ENCODE measurements around the gene VIPR2. TPM values are rescaled to one million over a fixed set of nuclear protein-coding genes. Genes with fewer than 3 reads are reported as not detected.

Gene VIPR2
- polyA plus RNA-seq, 3 donors: not detected

- H3K9me3 ChIP-seq (replicated peaks in 1 of 2; ENCODE audit: control insufficient read depth in 1 of 2, insufficient read depth in 1 of 2, low read length in 2 of 2): no peaks in the 10 kb centered on the region
- no peak overlapping the region for H3K9ac ChIP-seq (ENCODE audit: insufficient read depth, low read length, poor library complexity, severe bottlenecking)
- DNase-seq: no peak
- no peaks in the 10 kb centered on the region for H3K79me2 ChIP-seq (ENCODE audit: insufficient read depth, low read length)
- H3K36me3 ChIP-seq (replicated peaks in 1 of 2; ENCODE audit: control insufficient read depth in 1 of 2, insufficient read depth in 2 of 2, low read length in 2 of 2): no peaks in the 10 kb centered on the region
- H3K27me3 Mint-ChIP-seq (ENCODE audit: low read depth in 3 of 3): peaks cover 0 to 4% (median 2%) of the 10 kb centered on the region in 3 donors
- H3K36me3 Mint-ChIP-seq: no peaks in the 10 kb centered on the region
- H3K4me2 ChIP-seq (replicated peaks; ENCODE audit: extremely low read depth, low read length, poor library complexity, severe bottlenecking): no peak overlapping the region
- no peak for TF ChIP-seq CTCF (IDR thresholded peaks at IDR 0.05)
- intact Hi-C loops (cut with micrococcal nuclease): no loop called here
- H3K4me3 Mint-ChIP-seq: no peak overlapping the region
- WGBS (ENCODE audit: insufficient coverage): 97% methylated on average over 9 of the region's 14 CpGs
- H3K27ac ChIP-seq (ENCODE audit: low read depth in 1 of 2, low read length in 2 of 2): no peak overlapping the region
- no peak overlapping the region for H3K4me3 ChIP-seq (replicated peaks in 1 of 3; ENCODE audit: low read depth in 2 of 3, low read length in 3 of 3)
- no peak overlapping the region for H2AFZ ChIP-seq (ENCODE audit: insufficient read depth, low read depth, low read length, poor library complexity, severe bottlenecking)
- no peaks in the 10 kb centered on the region for H3K4me1 ChIP-seq (ENCODE audit: control insufficient read depth in 1 of 2, insufficient read depth in 2 of 2, low read length in 2 of 2)
- no peaks in the 10 kb centered on the region for H3K27me3 ChIP-seq (ENCODE audit: control insufficient read depth in 2 of 2, insufficient read depth in 2 of 2, low read length in 2 of 2)
- H3K9me3 Mint-ChIP-seq: peaks cover 0 to under 1% (median 0%) of the 10 kb centered on the region in 7 donors
- peaks cover 2% of the 10 kb centered on the region for H3K4me1 Mint-ChIP-seq
- H3K27ac Mint-ChIP-seq: no peak overlapping the region
- no peaks in the 10 kb centered on the region for H4K20me1 ChIP-seq (ENCODE audit: insufficient read depth, low read length)
Measured at GRCh38 chr7:159068893-159069448, 75.7 kb downstream of the VIPR2 start.

DNA sequence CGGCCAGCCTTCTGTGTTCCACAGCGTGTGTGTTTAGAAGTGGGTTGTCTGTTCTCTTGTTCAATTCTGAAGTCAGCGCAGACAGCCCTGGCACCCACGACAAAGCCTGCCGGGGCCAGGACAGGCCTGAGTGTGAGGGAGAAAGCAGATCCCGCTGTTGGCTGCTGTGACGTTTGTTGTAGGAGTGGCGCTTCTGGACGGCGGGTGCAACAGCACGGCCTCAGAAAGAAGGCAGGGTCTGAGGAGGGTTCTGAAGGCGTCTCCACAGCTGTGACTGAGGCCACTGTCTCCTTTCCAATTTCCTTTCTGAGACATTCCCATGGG is 76.2 kb downstream of the VIPR2 start:
- peaks cover 0 to 3% (median 0%) of the 10 kb centered on the region in 7 donors for H3K9me3 Mint-ChIP-seq
- H3K27ac Mint-ChIP-seq: no peak overlapping the region
- H3K36me3 ChIP-seq (replicated peaks in 1 of 2; ENCODE audit: control insufficient read depth in 1 of 2, insufficient read depth in 2 of 2, low read length in 2 of 2): no peaks in the 10 kb centered on the region
- H3K27me3 Mint-ChIP-seq (ENCODE audit: low read depth in 3 of 3): peaks cover 0 to 4% (median 2%) of the 10 kb centered on the region in 3 donors
- no peak overlapping the region for H3K9ac ChIP-seq (ENCODE audit: insufficient read depth, low read length, poor library complexity, severe bottlenecking)
- no peak overlapping the region for H2AFZ ChIP-seq (ENCODE audit: insufficient read depth, low read depth, low read length, poor library complexity, severe bottlenecking)
- DNase-seq: no peak
- H3K27me3 ChIP-seq (ENCODE audit: control insufficient read depth in 2 of 2, insufficient read depth in 2 of 2, low read length in 2 of 2): no peaks in the 10 kb centered on the region
- H3K27ac ChIP-seq (ENCODE audit: low read depth in 1 of 2, low read length in 2 of 2): no peak overlapping the region
- H3K4me3 Mint-ChIP-seq: no peak overlapping the region
- no peak for TF ChIP-seq CTCF (IDR thresholded peaks at IDR 0.05)
- no peaks in the 10 kb centered on the region for H3K36me3 Mint-ChIP-seq
- H3K4me3 ChIP-seq (replicated peaks in 1 of 3; ENCODE audit: low read depth in 2 of 3, low read length in 3 of 3): no peak overlapping the region
- intact Hi-C loops (cut with micrococcal nuclease): no loop called here
- no peaks in the 10 kb centered on the region for H3K9me3 ChIP-seq (replicated peaks in 1 of 2; ENCODE audit: control insufficient read depth in 1 of 2, insufficient read depth in 1 of 2, low read length in 2 of 2)
- no peaks in the 10 kb centered on the region for H3K4me1 ChIP-seq (ENCODE audit: control insufficient read depth in 1 of 2, insufficient read depth in 2 of 2, low read length in 2 of 2)
- H3K4me2 ChIP-seq (replicated peaks; ENCODE audit: extremely low read depth, low read length, poor library complexity, severe bottlenecking): no peak overlapping the region
- H4K20me1 ChIP-seq (ENCODE audit: insufficient read depth, low read length): no peaks in the 10 kb centered on the region
- WGBS (ENCODE audit: insufficient coverage): 96% methylated on average over 9 of the region's 12 CpGs
- H3K79me2 ChIP-seq (ENCODE audit: insufficient read depth, low read length): no peaks in the 10 kb centered on the region
- peaks cover 2% of the 10 kb centered on the region for H3K4me1 Mint-ChIP-seq

All from CD14-positive monocyte (primary cell).